A549 (cell line): ENCODE measurements around the gene NAT16.

Experiments used
- BHLHE40 ChIP-seq: IDR thresholded peaks from 2 replicates; pipeline ENCODE4 v1.6.1; 2012; ENCODE audit warnings: low read depth, low read length, inconsistent platforms
- CHD2 ChIP-seq: fragments of 150-350 bp; IDR thresholded peaks from 2 replicates; pipeline ENCODE4 v1.6.1; 2014; ENCODE audit warnings: low read length; ENCODE audit not compliant: partially characterized antibody
- HDAC2 ChIP-seq: fragments of 200-600 bp; sonication (generic); IDR thresholded peaks from 2 replicates; pipeline ENCODE4 v1.6.1; 2016
- MAZ ChIP-seq: fragments of 150-350 bp; IDR thresholded peaks from 2 replicates; pipeline ENCODE4 v1.6.1; 2014; ENCODE audit warnings: antibody characterized with exemption, low read depth, low read length, borderline replicate concordance
- PHF8 ChIP-seq: fragments of 200-600 bp; sonication (generic); IDR thresholded peaks from 2 replicates; pipeline ENCODE4 v1.6.1; 2016; ENCODE audit warnings: low read depth, mild to moderate bottlenecking, antibody characterized with exemption, moderate library complexity, borderline replicate concordance
- POLR2A ChIP-seq: IDR thresholded peaks from 2 replicates; pipeline ENCODE4 v1.6.1; 2012; ENCODE audit warnings: mild to moderate bottlenecking, low read length
- RCOR1 ChIP-seq: fragments of 150-350 bp; IDR thresholded peaks from 2 replicates; pipeline ENCODE4 v1.6.1; 2014; ENCODE audit warnings: antibody characterized with exemption, low read length, low read depth
- SMC3 ChIP-seq: fragments of >200 bp; sonication (Bioruptor Twin); formaldehyde crosslinking; IDR thresholded peaks from 3 replicates; pipeline ENCODE4 v1.6.1; 2018; ENCODE audit warnings: inconsistent platforms
- TF ChIP-seq, protein P1 (sequence below): fragments of >200 bp; sonication (Bioruptor Twin); formaldehyde crosslinking; IDR thresholded peaks from 3 replicates; pipeline ENCODE4 v1.5.1; 2016
- TF ChIP-seq, protein P2 (sequence below): fragments of 250-450 bp; sonication (Bioruptor Pico); IDR thresholded peaks from 2 replicates; pipeline ENCODE4 v1.5.0; 2021; ENCODE audit warnings: mild to moderate bottlenecking, moderate library complexity, borderline replicate concordance
- TF ChIP-seq, protein P3 (sequence below): fragments of 450-650 bp; IDR thresholded peaks from 2 replicates; pipeline ENCODE4 v1.6.1; 2014; ENCODE audit warnings: antibody characterized with exemption
- TF ChIP-seq, protein P4 (sequence below): IDR thresholded peaks from 2 replicates; pipeline ENCODE4 v1.6.1; 2012; ENCODE audit warnings: low read depth, borderline replicate concordance
- TF ChIP-seq, protein P5 (sequence below): fragments of 200-600 bp; sonication (generic); IDR thresholded peaks from 2 replicates; pipeline ENCODE4 v1.6.1; 2016; ENCODE audit warnings: antibody characterized with exemption, mild to moderate bottlenecking, moderate library complexity

DNA sequence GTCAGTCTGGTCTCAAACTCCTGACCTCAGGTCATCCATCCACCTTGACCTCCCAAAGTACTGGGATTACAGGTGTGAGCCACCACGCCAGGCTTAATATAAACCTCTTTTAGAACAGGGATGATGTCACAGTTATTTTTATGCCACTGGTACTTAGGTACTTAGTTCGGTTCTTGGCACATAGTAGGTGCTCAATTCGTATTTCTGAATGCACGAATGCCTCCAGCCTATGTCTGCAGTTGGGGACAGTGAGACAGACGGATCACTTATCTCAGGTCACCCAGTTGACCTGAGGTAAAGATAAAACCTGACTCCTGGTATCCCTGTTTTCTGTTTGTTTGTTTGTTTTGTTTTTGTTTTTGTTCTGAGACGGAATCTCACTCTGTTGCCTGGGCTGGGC is 6.1 kb upstream of the NAT16 start:
- TF ChIP-seq, protein P1, sequence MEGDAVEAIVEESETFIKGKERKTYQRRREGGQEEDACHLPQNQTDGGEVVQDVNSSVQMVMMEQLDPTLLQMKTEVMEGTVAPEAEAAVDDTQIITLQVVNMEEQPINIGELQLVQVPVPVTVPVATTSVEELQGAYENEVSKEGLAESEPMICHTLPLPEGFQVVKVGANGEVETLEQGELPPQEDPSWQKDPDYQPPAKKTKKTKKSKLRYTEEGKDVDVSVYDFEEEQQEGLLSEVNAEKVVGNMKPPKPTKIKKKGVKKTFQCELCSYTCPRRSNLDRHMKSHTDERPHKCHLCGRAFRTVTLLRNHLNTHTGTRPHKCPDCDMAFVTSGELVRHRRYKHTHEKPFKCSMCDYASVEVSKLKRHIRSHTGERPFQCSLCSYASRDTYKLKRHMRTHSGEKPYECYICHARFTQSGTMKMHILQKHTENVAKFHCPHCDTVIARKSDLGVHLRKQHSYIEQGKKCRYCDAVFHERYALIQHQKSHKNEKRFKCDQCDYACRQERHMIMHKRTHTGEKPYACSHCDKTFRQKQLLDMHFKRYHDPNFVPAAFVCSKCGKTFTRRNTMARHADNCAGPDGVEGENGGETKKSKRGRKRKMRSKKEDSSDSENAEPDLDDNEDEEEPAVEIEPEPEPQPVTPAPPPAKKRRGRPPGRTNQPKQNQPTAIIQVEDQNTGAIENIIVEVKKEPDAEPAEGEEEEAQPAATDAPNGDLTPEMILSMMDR, result no peak
- TF ChIP-seq POLR2A, result no peak
- no peak for TF ChIP-seq SMC3
- TF ChIP-seq RCOR1, result no peak
- TF ChIP-seq BHLHE40, result no peak
- TF ChIP-seq MAZ, result no peak
- no peak for TF ChIP-seq HDAC2
- TF ChIP-seq, protein P2, sequence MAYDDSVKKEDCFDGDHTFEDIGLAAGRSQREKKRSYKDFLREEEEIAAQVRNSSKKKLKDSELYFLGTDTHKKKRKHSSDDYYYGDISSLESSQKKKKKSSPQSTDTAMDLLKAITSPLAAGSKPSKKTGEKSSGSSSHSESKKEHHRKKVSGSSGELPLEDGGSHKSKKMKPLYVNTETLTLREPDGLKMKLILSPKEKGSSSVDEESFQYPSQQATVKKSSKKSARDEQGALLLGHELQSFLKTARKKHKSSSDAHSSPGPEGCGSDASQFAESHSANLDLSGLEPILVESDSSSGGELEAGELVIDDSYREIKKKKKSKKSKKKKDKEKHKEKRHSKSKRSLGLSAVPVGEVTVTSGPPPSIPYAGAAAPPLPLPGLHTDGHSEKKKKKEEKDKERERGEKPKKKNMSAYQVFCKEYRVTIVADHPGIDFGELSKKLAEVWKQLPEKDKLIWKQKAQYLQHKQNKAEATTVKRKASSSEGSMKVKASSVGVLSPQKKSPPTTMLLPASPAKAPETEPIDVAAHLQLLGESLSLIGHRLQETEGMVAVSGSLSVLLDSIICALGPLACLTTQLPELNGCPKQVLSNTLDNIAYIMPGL (CRISPR knock-in tag), result no peak
- TF ChIP-seq, protein P3, sequence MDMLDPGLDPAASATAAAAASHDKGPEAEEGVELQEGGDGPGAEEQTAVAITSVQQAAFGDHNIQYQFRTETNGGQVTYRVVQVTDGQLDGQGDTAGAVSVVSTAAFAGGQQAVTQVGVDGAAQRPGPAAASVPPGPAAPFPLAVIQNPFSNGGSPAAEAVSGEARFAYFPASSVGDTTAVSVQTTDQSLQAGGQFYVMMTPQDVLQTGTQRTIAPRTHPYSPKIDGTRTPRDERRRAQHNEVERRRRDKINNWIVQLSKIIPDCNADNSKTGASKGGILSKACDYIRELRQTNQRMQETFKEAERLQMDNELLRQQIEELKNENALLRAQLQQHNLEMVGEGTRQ, result no peak
- no peak for TF ChIP-seq PHF8
- no peak for TF ChIP-seq CHD2
- TF ChIP-seq, protein P4, sequence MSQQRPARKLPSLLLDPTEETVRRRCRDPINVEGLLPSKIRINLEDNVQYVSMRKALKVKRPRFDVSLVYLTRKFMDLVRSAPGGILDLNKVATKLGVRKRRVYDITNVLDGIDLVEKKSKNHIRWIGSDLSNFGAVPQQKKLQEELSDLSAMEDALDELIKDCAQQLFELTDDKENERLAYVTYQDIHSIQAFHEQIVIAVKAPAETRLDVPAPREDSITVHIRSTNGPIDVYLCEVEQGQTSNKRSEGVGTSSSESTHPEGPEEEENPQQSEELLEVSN, result no peak
- TF ChIP-seq, protein P5, sequence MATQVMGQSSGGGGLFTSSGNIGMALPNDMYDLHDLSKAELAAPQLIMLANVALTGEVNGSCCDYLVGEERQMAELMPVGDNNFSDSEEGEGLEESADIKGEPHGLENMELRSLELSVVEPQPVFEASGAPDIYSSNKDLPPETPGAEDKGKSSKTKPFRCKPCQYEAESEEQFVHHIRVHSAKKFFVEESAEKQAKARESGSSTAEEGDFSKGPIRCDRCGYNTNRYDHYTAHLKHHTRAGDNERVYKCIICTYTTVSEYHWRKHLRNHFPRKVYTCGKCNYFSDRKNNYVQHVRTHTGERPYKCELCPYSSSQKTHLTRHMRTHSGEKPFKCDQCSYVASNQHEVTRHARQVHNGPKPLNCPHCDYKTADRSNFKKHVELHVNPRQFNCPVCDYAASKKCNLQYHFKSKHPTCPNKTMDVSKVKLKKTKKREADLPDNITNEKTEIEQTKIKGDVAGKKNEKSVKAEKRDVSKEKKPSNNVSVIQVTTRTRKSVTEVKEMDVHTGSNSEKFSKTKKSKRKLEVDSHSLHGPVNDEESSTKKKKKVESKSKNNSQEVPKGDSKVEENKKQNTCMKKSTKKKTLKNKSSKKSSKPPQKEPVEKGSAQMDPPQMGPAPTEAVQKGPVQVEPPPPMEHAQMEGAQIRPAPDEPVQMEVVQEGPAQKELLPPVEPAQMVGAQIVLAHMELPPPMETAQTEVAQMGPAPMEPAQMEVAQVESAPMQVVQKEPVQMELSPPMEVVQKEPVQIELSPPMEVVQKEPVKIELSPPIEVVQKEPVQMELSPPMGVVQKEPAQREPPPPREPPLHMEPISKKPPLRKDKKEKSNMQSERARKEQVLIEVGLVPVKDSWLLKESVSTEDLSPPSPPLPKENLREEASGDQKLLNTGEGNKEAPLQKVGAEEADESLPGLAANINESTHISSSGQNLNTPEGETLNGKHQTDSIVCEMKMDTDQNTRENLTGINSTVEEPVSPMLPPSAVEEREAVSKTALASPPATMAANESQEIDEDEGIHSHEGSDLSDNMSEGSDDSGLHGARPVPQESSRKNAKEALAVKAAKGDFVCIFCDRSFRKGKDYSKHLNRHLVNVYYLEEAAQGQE, result no peak
